HG03575 (cell line): ENCODE results near the gene TEX26.

ENCODE experiments used
- ATAC-seq: cut with Tn5 transposase; IDR thresholded peaks from one replicate; pipeline ENCODE4 v1.9.1; 2021; ENCODE audit not compliant: unreplicated experiment, insufficient number of reproducible peaks, low FRiP score; ENCODE audit errors: extremely low read depth

The TEX26 gene

DNA sequence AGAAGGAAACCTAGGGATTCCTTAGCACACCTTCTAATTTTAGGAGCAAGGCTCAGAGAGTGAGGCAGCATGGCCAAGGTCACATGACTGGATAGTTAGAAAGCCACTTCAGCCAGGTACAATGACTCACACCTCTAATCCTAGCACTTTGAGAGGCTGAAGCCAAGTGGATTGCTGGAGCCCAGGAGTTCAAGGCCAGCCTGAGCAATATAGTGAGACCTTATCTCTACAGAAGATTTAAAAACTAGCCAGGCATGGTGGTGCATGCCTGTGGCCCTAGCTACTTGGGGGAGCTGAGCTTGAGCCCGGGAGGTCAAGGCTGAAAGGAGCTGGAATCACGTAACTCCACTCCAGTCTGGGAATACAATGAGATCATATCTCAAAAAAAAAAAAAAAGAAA lies 69.2 kb downstream of the TEX26 start:
- ATAC-seq: no peak

DNA sequence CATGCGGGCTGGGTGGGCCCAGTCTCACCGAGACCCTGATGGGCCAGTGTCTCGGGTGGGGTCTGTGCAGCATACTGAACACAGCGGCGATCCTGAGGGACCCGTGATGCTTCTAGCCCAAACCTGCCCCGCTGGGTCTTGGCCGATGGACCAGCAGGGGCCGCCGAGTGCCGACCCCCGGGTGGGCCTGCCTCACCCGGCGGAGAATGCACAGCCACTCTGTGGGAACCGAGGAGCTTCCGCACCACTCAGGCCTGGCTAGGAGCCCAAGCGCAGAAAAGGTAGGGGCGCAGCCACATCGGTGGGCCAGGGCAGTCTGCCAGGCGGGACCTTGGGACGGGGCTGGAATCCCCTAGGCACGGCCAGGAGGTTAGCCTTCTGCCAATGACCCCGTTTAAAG lies 72.6 kb downstream of the TEX26 start:
- ATAC-seq: no peak

DNA sequence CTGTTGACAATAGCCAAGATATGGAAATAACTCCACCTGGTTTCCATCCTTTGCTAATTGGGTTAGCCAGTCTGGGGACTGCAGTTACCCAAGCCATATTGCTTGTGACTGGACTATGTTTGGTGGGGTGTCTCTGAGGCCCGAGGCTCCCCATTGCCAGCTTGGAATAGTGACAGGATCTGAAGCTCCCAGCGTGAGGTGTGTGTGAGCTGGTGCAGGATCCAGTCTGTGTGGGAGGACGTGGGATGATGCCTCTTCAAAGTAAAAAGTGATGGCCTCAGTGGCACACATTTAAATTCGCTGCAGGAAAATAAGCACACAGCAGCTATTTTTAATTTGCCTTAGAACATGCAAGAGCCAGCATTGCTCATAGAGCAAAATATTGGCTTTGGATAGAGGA lies 75.0 kb downstream of the TEX26 start:
- ATAC-seq: no peak

DNA sequence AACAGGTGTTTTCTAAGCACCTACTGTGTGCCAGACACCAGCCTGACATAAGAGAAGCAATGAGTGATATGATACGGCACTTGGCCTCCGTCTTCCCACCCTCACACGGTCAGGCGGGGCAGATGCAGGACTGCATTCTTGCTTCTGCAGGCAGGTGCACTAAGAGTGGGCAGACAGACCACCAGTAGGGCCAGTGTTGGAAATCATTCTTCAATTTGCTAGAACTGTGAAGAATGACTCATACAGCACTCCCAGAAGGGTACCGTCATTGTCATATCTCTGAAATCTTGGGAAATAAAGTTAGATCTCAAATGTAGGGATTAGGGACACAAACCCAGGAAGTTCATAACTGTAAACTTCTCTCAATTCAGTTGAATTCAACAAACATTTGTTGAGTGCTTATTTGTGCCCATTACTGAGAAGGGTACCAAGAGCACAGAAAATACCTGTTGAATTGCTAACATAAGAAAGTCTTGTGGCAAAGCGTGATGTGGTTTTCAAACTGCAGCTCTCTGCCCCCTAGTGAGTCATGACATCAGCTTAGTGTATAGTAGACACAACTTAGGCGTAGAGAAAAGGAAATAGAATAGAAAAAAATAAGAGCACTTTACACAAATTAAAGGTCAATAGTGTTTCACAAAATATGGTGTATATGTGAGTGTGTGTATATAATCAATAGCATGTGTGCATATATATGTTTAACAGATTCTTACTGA lies 76.1 kb downstream of the TEX26 start:
- no peak for ATAC-seq

DNA sequence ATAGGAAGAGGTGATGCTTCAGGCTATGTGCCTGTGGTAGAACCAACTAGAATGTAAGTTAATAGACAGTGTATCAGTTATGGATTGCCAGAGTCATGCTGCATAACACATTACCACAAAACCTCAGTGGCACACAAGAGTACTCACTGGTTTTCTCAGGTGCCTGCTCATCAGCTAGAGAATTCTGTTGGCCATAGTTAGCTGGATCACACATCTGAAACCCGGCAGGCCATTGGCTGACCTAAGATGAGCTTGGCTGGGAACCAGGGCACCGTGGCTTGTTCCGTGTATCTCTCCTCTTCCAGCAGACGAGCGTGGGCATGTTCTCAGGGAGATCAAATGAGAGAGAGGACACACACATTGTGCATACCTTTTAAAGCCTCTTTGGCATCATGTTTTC lies 76.7 kb downstream of the TEX26 start:
- ATAC-seq: no peak

DNA sequence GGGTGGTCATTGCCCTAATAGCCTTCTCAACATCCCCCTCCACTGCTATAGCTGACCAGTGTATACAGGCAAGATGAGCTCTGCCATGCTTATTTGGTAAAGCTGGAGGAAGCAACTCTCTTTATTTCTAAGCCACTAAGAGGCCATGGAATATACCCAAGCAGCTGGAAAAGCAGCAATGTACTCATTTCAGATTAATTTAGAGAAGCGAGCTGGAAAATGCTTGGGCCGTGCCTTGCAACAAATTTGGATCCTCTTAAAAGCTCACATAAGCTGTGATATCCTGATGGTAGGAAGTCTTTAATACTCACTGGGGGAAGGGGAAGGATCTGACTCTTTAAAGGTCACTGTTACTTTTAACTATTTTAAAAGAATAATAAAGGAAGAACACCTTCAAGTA lies 77.8 kb downstream of the TEX26 start:
- no peak for ATAC-seq

DNA sequence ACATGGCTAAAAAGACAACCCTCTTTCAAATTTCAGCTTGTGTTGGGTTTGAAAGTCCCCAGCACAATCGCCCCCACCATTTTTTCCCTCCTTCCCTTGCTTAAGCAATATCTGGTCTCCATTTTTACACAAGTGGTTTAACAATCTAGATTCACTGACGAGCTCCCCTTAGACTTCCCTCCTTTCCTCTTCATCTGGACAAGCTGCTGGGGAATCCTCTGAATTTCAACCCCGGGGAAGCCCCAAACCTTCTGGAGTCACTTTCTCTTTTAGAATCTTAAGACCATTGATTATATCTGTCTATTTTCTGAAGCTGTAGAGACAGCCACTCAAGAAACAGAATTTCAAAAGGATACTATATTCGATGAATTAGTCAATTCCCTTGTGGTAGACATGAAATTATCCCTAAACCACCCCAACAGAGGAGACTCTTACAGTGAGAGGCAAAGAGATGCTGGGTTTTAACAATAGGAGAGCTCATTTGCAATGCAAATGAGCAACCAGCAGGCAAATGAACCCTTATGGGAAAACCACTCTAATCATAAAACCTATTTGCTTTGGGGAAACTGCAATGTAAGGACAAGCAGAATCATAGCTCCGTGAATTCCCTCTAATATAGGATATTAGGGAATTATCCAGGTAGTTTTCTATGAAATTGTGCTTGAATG lies 78.9 kb downstream of the TEX26 start:
- no peak for ATAC-seq

DNA sequence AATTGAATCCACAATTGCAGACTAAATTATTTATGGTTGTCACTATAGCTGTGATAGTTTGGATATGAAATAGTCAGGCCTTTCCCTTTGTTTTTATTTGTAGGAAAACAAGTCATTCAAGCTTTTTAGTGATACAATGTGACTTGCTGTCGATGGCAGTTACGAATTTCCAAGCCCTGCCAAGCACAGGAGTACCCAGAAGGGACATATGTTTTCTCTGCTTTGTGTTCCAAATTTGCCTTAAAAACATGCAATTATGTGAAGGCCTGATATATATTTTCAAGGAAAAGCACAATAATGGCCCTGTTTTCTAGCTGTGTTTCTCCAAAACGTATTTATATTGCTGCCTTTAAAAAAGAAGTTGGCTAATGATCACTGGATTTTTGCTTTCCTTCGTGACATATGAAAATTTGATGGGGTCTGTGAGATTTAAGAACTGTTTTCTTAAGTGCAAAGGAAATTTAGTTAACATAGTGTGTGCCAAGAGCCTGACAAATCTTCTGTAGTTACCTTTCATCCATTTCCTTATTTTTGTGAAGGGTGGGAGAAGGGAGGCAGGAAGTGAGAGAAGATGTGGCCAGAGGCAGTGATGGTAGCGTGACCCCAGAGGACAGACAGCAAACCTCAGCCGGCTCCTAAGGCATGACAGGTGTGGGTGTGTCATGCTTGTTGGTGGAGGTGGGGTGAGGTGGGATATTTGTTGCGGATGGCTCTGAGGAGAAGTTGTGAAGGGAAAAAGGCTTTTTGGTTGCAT lies 79.6 kb downstream of the TEX26 start:
- ATAC-seq: no peak

DNA sequence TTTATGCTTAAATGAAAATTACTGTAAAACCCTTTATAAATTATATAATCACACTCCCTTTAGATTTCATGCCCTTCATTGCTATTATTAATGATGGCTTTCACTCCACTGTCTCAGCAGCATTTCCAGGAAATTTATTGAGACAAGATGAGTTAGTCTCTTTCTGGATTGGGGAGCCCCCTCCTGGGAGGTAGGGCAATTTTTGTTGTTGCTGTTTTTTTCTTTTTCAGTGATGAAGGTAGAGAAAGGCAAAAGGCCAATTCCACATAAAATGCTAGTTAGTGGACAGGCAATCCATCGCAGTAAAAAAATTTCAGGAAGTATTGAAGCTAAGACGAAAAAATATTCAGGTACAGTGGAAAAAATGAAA lies 80.2 kb downstream of the TEX26 start:
- no peak for ATAC-seq

DNA sequence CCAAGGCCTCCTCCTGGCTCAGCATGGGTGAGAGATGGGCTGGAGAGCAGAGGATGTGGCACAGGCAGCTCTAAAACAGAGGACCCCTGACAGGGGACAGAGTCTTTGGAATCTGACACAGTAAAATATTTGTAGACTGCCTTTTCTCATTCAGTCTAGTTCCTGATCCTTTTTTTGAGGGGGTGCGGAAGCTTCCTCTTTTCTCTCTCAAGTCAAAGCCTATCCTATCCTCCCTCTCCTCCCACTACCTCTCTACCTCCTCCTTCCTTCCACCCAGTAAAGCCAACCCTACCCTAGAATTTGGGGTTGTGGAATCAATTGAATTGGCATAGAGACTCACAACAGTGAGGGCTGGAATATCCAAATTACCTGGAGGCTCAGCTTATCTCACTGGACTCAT lies 82.0 kb downstream of the TEX26 start:
- ATAC-seq: no peak

DNA sequence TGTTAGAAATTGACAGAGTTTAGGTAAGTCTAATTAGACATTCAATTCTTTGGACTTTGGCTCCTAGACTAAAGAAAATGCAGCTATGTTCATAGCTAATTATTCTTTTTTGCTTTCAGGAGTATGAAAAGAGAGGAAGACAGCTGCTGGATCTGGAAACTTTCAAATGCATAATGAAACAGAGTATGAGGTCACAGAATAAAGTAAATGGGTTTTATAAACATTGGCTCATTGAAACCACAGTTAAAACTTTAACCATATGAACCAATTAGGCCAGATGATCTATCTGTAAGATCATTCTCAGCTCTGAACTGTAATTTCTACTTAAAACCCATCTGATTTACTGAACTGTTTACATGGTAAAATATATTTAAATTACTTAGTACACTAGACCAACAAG lies 82.7 kb downstream of the TEX26 start:
- ATAC-seq: no peak

DNA sequence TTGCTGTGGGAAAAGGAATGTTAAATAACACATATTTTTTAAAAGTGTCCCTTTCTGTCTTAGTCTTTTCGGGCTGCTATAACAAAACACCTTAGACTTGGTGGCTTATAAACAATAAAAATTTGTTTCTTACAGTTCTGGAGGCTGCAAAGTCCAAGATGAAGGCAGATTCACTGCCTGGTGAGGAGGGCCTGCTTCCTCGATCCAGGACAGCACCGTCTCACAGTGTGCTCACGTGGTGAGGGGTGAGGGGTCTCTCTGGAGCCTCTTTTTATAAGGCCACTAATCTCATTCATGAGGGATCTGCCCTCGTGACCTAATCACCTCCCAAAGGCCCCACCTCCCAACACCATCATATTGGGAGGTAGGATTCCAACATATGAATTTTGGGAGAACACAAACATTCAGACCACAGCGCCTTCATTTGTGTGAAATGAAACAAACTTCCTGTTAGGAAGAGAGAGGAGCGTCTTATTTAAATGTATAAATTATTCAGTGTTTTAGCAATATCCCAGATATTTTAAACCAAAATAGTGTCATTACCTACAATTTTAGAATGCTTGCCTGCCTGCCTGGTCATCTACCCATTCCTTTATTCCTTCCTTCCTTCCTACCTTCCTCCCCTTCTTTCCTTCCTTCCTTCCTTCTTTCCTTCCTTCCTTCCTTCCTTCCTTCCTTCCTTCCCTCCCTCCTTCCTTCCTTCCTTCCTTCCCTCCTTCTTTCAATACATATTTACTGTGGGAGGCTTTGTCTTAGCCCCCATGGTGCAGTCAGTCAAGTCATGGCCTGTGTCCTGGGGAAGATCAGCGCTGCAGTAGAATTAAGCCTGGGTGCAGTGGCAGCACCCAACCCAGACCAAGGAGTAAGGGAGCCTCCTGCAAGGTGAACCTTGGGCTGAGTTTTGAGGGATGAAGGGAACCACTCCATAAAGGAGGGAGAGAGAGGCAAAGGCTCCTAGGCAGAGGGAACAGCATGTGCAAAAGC lies 84.2 kb downstream of the TEX26 start:
- ATAC-seq: no peak

DNA sequence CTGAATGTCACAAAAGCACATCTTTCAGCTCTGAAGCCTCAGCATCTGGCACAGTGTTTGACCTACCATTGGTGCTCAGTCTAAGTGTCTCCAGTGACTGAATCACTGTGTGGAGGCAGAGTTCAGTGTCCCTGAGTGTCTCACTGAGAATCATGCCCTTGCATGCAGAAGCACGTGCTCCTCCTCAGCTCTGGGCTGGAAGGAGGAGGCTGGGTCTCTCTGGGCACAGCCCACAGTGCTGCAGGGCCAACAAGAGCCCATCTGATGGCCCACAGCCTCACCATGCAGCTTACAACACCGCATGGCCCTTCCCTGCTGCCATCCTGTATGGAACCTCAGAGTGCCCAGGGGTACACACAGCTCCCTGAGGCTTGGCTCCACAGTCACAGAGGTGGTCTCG lies 86.1 kb downstream of the TEX26 start:
- ATAC-seq: no peak

DNA sequence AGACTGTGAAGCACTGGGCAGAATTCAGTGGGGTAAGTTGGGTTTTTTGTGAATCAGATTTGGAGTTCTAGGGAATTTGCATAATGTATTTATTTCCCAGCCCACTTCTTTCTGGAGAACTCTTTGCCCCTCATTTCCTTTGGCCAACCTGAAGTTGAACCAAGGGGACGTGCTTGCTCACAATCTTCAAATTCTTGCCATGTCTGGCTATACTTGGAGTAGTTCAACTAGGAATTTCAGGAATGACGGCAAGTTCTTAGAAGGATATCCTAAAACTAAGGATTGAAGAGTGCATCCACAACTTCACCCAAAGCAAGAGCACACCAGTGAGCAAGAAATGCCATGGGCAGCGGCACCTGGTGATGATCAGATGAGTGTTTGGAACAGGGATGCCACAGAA lies 88.5 kb downstream of the TEX26 start:
- ATAC-seq: no peak

DNA sequence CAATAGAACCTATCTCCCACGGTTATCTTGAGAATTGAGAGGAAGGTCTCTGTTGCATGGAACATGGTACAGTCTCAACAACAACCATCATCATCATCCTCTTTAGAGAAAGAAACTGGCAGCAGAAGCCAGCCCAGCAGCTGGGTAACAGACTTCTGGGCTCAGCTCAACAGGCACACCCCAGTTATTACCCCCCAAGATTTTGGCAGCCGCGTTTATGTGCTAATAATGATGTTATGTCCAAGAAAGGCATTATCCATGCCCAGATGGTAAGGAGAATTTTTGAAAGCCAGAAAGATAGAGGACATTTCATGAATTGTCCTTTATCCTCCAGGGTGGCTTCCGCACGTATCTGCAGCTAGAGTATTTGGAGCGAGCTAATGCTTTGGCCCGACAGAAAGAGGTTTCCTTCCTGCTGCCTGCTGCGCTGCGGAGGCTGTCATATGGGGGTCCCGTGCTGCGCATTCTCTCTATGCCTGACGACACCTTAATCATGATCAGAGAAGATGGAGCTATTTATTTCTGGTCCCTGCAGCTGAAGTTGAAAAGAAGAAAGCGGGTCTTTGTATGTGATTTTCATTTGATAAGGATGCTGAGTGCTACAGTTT lies 89.9 kb downstream of the TEX26 start:
- no peak for ATAC-seq

DNA sequence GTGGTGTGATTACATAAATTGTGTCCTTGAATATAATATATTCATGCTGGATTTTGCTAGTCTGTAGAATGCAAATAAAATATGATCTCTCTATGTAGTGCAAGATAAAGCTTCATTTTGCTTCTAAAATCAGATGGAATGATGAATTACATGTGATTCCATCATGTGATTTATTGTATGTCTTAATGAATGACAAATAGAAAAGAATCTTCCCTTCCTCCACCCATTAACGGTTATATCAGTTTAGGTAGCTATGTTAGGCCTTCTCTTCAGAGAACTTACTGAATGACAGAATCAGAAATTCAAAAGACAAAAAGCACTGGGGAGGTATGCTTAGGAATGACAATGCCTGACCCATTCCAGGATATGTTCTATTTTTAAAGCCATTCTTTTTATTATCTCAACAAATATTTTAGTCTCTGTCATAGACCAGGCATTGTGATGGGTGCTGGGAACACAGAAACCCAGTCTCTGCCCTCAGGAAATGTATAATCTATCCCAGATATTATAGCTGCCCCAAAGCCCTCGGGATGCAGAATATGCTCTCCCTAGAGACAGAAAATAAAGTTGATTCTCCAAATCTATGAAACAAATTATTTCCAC lies 90.6 kb downstream of the TEX26 start:
- ATAC-seq: no peak
